Activated CD4-positive, CD25-positive, alpha-beta regulatory T cell treated with anti-CD3 and anti-CD28 coated beads, Interleukin-2, amount 50 U/mL, for 16 hours (primary cell): Measurements from ENCODE around the gene CCZ1B.
"Not testable (repeated sequence)": the region's sequence is repeated elsewhere in the genome, so short reads cannot be mapped to it uniquely, and the experiment has no call there.

Source experiments
- DNase-seq: peaks from one replicate; pipeline ENCODE4 v3.0.0-alpha.2; 2020; ENCODE audit warnings: low read depth, low spot score

Gene CCZ1B

GRCh38 chr7:6826151-6826550, at the start of gene CCZ1B:
CCZ1B (minus strand) TSS chr7:6826275; CDS start chr7:6826197, 78 bp downstream.
- peak; percentile 61 for DNase-seq

GRCh38 chr7:6875022-6875421, 48.9 kb upstream of the CCZ1B start:
- DNase-seq = not testable (repeated sequence)

GRCh38 chr7:6872246-6872945, 46.3 kb upstream of the CCZ1B start:
- not testable (repeated sequence) for DNase-seq

- DNase-seq = not testable (repeated sequence)
Measured at GRCh38 chr7:6871421-6872144, 45.5 kb upstream of the CCZ1B start.

GRCh38 chr7:6864751-6865150, 38.7 kb upstream of the CCZ1B start:
- not testable (repeated sequence) for DNase-seq

- DNase-seq = not testable (repeated sequence)
Measured at GRCh38 chr7:6864188-6864587, 38.1 kb upstream of the CCZ1B start.

- DNase-seq = not testable (repeated sequence)
Measured at GRCh38 chr7:6862876-6863275, 36.8 kb upstream of the CCZ1B start.

GRCh38 chr7:6857721-6858314, 31.7 kb upstream of the CCZ1B start:
- DNase-seq = peak; percentile 45

- DNase-seq = not testable (repeated sequence)
Measured at GRCh38 chr7:6855563-6856131, 29.6 kb upstream of the CCZ1B start.

GRCh38 chr7:6854747-6855562, 28.9 kb upstream of the CCZ1B start:
- DNase-seq = not testable (repeated sequence)

- not testable (repeated sequence) for DNase-seq
Measured at GRCh38 chr7:6853681-6854080, 27.6 kb upstream of the CCZ1B start.

GRCh38 chr7:6849127-6849526, 23.1 kb upstream of the CCZ1B start:
- not testable (repeated sequence) for DNase-seq

GRCh38 chr7:6847751-6848150, 21.7 kb upstream of the CCZ1B start:
- not testable (repeated sequence) for DNase-seq

GRCh38 chr7:6845971-6846449, 19.9 kb upstream of the CCZ1B start:
- DNase-seq = not testable (repeated sequence)

GRCh38 chr7:6843654-6844053, 17.6 kb upstream of the CCZ1B start:
- DNase-seq = not testable (repeated sequence)

- not testable (repeated sequence) for DNase-seq
Measured at GRCh38 chr7:6843092-6843491, 17.0 kb upstream of the CCZ1B start.

- DNase-seq = not testable (repeated sequence)
Measured at GRCh38 chr7:6842278-6842921, 16.3 kb upstream of the CCZ1B start.

- not testable (repeated sequence) for DNase-seq
Measured at GRCh38 chr7:6837081-6837480, 11.0 kb upstream of the CCZ1B start.

GRCh38 chr7:6835521-6835920, 9.4 kb upstream of the CCZ1B start:
- DNase-seq = not testable (repeated sequence)

GRCh38 chr7:6833636-6834035, 7.6 kb upstream of the CCZ1B start:
- DNase-seq = no peak
